ENCODE results near the gene CLASP1.

GRCh38 chr2:121435790-121436189 is 213.5 kb downstream of the CLASP1 start:
- TF ChIP-seq CTCF (IDR thresholded peaks at IDR 0.05): no peak
- no peak for TF ChIP-seq POLR2A (IDR thresholded peaks at IDR 0.05)
